A549 (cell line): Measurements from ENCODE around the gene RELN. TPM values are rescaled to one million over a fixed set of nuclear protein-coding genes. Genes with fewer than 3 reads are reported as not detected.
A peak's percentile ranks its signal among the peaks of the same experiment; 100 is the strongest.

Experiments used
- ATAC-seq, 2 experiments: fragments of 200-7000 bp in 1 of 2; fragments of >200 bp in 1 of 2; cut with Nextera tagmentation in 1 of 2; cut with Tn5 transposase in 1 of 2; 3 replicates each; pipeline versions ENCODE4 v1.8.0 to v1.9.1; 2018 to 2020; ENCODE audit warnings: mild to moderate bottlenecking in 1 of 2, moderate library complexity in 1 of 2
- CTCF ChIA-PET: fragments of 300-600 bp; sonication (Branson Sonifier 250); formaldehyde crosslinking; extraction: SDS; loops from one replicate; lab custom pipeline; 2021; ENCODE audit warnings: antibody characterized with exemption, inconsistent platforms; lab: Yijun Ruan, JAX
- POLR2A ChIA-PET: fragments of 350-600 bp; formaldehyde crosslinking; extraction: SDS; loops from one replicate; lab custom pipeline; 2021; ENCODE audit warnings: antibody characterized with exemption, inconsistent platforms; lab: Yijun Ruan, JAX
- DNase-seq, 2 experiments: peaks; one replicate each; pipeline versions ENCODE4 v3.0.0 to v3.0.0-alpha.2; 2011 to 2016; ENCODE audit warnings: low read depth in 1 of 2, low spot score in 1 of 2
- FAIRE-seq: peaks from 2 replicates; lab custom pipeline; 2011; peaks lifted over from hg19 to GRCh38; lab: Jason Lieb, UNC
- H3K27ac ChIP-seq, 2 experiments: fragments of >200 bp; sonication (Bioruptor Twin); formaldehyde crosslinking; 3 replicates each; pipeline ENCODE4 v1.5.1; 2016 to 2017
- H3K4me1 ChIP-seq: fragments of >200 bp; sonication (Bioruptor Twin); formaldehyde crosslinking; 3 replicates; pipeline ENCODE4 v1.6.1; 2016
- H3K4me2 ChIP-seq: fragments of >200 bp; sonication (Bioruptor Twin); formaldehyde crosslinking; 3 replicates; pipeline ENCODE4 v1.6.1; 2016
- H3K4me3 ChIP-seq: fragments of >200 bp; sonication (Bioruptor Twin); formaldehyde crosslinking; 3 replicates; pipeline ENCODE4 v1.5.1; 2016
- H3K9me3 ChIP-seq: fragments of >200 bp; sonication (Bioruptor Twin); formaldehyde crosslinking; 3 replicates; pipeline ENCODE4 v1.6.1; 2016
- BCL3 ChIP-seq: fragments of >200 bp; sonication (Bioruptor Twin); formaldehyde crosslinking; IDR thresholded peaks from 3 replicates; pipeline ENCODE4 v1.6.1; 2016
- BHLHE40 ChIP-seq: IDR thresholded peaks from 2 replicates; pipeline ENCODE4 v1.6.1; 2012; ENCODE audit warnings: low read depth, low read length, inconsistent platforms
- CBX2 ChIP-seq: fragments of 200-600 bp; sonication (generic); IDR thresholded peaks from 2 replicates; pipeline ENCODE4 v1.6.1; 2016; ENCODE audit warnings: low read depth, mild to moderate bottlenecking, borderline replicate concordance
- CBX8 ChIP-seq: fragments of 200-600 bp; sonication (generic); IDR thresholded peaks from 2 replicates; pipeline ENCODE4 v1.6.1; 2016
- E2F6 ChIP-seq: IDR thresholded peaks from 2 replicates; pipeline ENCODE4 v1.6.1; 2012; ENCODE audit warnings: low read depth, borderline replicate concordance
- EHMT2 ChIP-seq: fragments of 200-600 bp; sonication (generic); IDR thresholded peaks from 2 replicates; pipeline ENCODE4 v1.6.1; 2016; ENCODE audit warnings: antibody characterized with exemption, low read depth, mild to moderate bottlenecking, moderate library complexity
- ESRRA ChIP-seq: fragments of 150-350 bp; IDR thresholded peaks from 2 replicates; pipeline ENCODE4 v1.6.1; 2014; ENCODE audit warnings: mild to moderate bottlenecking, low read length, borderline replicate concordance
- FOSB ChIP-seq: fragments of 250-450 bp; sonication (Bioruptor Pico); IDR thresholded peaks from 2 replicates; pipeline ENCODE4 v1.5.0; 2020; ENCODE audit warnings: mild to moderate bottlenecking, moderate library complexity
- FOSL2 ChIP-seq, 2 experiments: fragments of 450-650 bp in 1 of 2; fragments of >200 bp in 1 of 2; sonication (Bioruptor Twin) in 1 of 2; formaldehyde crosslinking; IDR thresholded peaks; 2 replicates each; pipeline versions ENCODE4 v1.5.0 to v1.6.1; 2016 to 2020; ENCODE audit warnings: mild to moderate bottlenecking in 1 of 2, moderate library complexity in 1 of 2
- HOXA7 ChIP-seq: fragments of 250-450 bp; sonication (Bioruptor Pico); IDR thresholded peaks from 2 replicates; pipeline ENCODE4 v1.5.0; 2020; ENCODE audit warnings: mild to moderate bottlenecking, moderate library complexity
- KDM1A ChIP-seq: fragments of 200-600 bp; sonication (generic); IDR thresholded peaks from 2 replicates; pipeline ENCODE4 v1.6.1; 2016; ENCODE audit warnings: low read depth, mild to moderate bottlenecking
- MAFK ChIP-seq: fragments of 450-650 bp; IDR thresholded peaks from 2 replicates; pipeline ENCODE4 v1.6.1; 2014; ENCODE audit not compliant: partially characterized antibody
- MAX ChIP-seq: IDR thresholded peaks from 2 replicates; pipeline ENCODE4 v1.6.1; 2012
- MAZ ChIP-seq: fragments of 150-350 bp; IDR thresholded peaks from 2 replicates; pipeline ENCODE4 v1.6.1; 2014; ENCODE audit warnings: antibody characterized with exemption, low read depth, low read length, borderline replicate concordance
- NFE2L2 ChIP-seq: fragments of 150-350 bp; conservative IDR thresholded peaks from 2 replicates; pipeline ENCODE4 v1.6.1; 2014; ENCODE audit warnings: low read length
- NPAS2 ChIP-seq: fragments of 250-450 bp; sonication (Bioruptor Pico); IDR thresholded peaks from 2 replicates; pipeline ENCODE4 v1.8.0; 2022; ENCODE audit warnings: mild to moderate bottlenecking, moderate library complexity, borderline replicate concordance
- NR3C1 ChIP-seq: fragments of >200 bp; sonication (Bioruptor Twin); formaldehyde crosslinking; IDR thresholded peaks from 3 replicates; pipeline ENCODE4 v1.6.1; 2017
- POLR2AphosphoS2 ChIP-seq: conservative IDR thresholded peaks from 2 replicates; pipeline ENCODE4 v1.6.1; 2012; ENCODE audit warnings: low read length, improper control_type of control experiment, inconsistent platforms
- TP53 ChIP-seq: fragments of 250-450 bp; sonication (Bioruptor Pico); IDR thresholded peaks from 2 replicates; pipeline ENCODE4 v1.5.0; 2021; ENCODE audit warnings: mild to moderate bottlenecking, moderate library complexity
- USF2 ChIP-seq: fragments of 450-650 bp; IDR thresholded peaks from 2 replicates; pipeline ENCODE4 v1.6.1; 2014; ENCODE audit warnings: antibody characterized with exemption
- ZC3H11A ChIP-seq: fragments of 450-650 bp; IDR thresholded peaks from 2 replicates; pipeline ENCODE4 v1.6.1; 2014; ENCODE audit warnings: antibody characterized with exemption, mild to moderate bottlenecking
- ZSCAN20 ChIP-seq: fragments of 250-450 bp; sonication (Bioruptor Pico); IDR thresholded peaks from 2 replicates; pipeline ENCODE4 v1.8.0; 2022; ENCODE audit warnings: mild to moderate bottlenecking, moderate library complexity
- WGBS: methylation state at CpG from one replicate; pipeline ENCODE4 v1.1.6; 2017; ENCODE audit errors: missing lambda C conversion rate; 5-methylcytosine and 5-hydroxymethylcytosine counted together
- polyA plus RNA-seq, 4 experiments: library from polyadenylated mRNA; depleted of rRNA in 3 of 4; stranded (reverse); fragments of >200 nt; fragmentation: RNase III in 1 of 4; extraction: RNeasy Plus Mini Kit Qiagen cat#74134 plus additional on column Dnase treatment in 1 of 4; gene quantifications; 2 replicates in 3 of 4; 3 replicates in 1 of 4; pipeline ENCODE4 v1.2.3, GENCODE V29; 2011 to 2017

RELN gene
- polyA plus RNA-seq, 2 of the 4 experiments (the other 2 are of a cell fraction) = not detected

GRCh38 chr7:103944230-103944900, 45.1 kb downstream of the RELN start:
- H3K27ac ChIP-seq = no peak overlapping the region
- H3K4me1 ChIP-seq = no peaks in the 10 kb centered on the region
- H3K4me3 ChIP-seq = no peak overlapping the region
- ATAC-seq (no peak), DNase-seq (no peak), FAIRE-seq (no peak)
- no peaks in the 10 kb centered on the region for H3K9me3 ChIP-seq
- CTCF ChIA-PET = interaction anchor here (1.4 kb wide), 1 partner anchor 371 kb away, joined by 4 read pairs; no protein-coding TSS in a partner anchor
- POLR2A ChIA-PET = no interaction called here
- no peak overlapping the region for H3K4me2 ChIP-seq
- 1% methylated on average over 6 of the region's 6 CpGs for WGBS
- TF ChIP-seq BHLHE40 = no peak
- no peak for TF ChIP-seq MAZ
- TF ChIP-seq NR3C1 = no peak
- no peak for TF ChIP-seq MAFK
- TF ChIP-seq BCL3 = no peak
- no peak for TF ChIP-seq FOSB (CRISPR knock-in tag)
- TF ChIP-seq NPAS2 (CRISPR knock-in tag) = no peak
- TF ChIP-seq ZC3H11A = no peak
- TF ChIP-seq USF2 = no peak
- TF ChIP-seq NFE2L2 = no peak
- TF ChIP-seq EHMT2 = no peak
- TF ChIP-seq ZSCAN20 = no peak
- no peak for TF ChIP-seq TP53 (CRISPR knock-in tag)
- no peak for TF ChIP-seq ESRRA
- TF ChIP-seq HOXA7 (CRISPR knock-in tag) = no peak
- TF ChIP-seq E2F6 = no peak
- TF ChIP-seq FOSL2 (IDR thresholded peaks at IDR 0.05) = no peak
- no peak for TF ChIP-seq FOSL2 (CRISPR knock-in tag; IDR thresholded peaks at IDR 0.05)

GRCh38 chr7:103941976-103942375, 47.5 kb downstream of the RELN start:
- DNase-seq (no peak), ATAC-seq (no peak), FAIRE-seq (no peak)
- CTCF ChIA-PET = no interaction called here
- no peak overlapping the region for H3K4me3 ChIP-seq
- no peak overlapping the region for H3K27ac ChIP-seq
- WGBS = 13% methylated on average over 3 of the region's 3 CpGs
- POLR2A ChIA-PET = no interaction called here
- H3K9me3 ChIP-seq = no peaks in the 10 kb centered on the region
- H3K4me1 ChIP-seq = no peaks in the 10 kb centered on the region
- H3K4me2 ChIP-seq = no peak overlapping the region
- TF ChIP-seq TP53 (CRISPR knock-in tag) (no peak), MAFK (peak; percentile 86)

GRCh38 chr7:103940382-103941268, 48.8 kb downstream of the RELN start:
- CTCF ChIA-PET = no interaction called here

More at GRCh38 chr7:103940382-103941268, 48.8 kb downstream of the RELN start:
- Histone ChIP-seq H3K4me2 (no peak overlapping the region), H3K4me3 (no peak overlapping the region), H3K9me3 (no peaks in the 10 kb centered on the region), H3K4me1 (no peaks in the 10 kb centered on the region), H3K27ac (no peak overlapping the region)
- no peak for FAIRE-seq
- DNase-seq = no peak
- no peak for TF ChIP-seq POLR2AphosphoS2
- TF ChIP-seq CBX2 = no peak
- no peak for TF ChIP-seq ZSCAN20
- TF ChIP-seq CBX8 = no peak
- TF ChIP-seq KDM1A = no peak
- no peak for TF ChIP-seq MAX
- ATAC-seq = no peak
- 32% methylated on average over 6 of the region's 6 CpGs for WGBS
- POLR2A ChIA-PET = no interaction called here
